DMS153 treated with DMSO at 0.1 percent for 48 hours (cell line): ENCODE data around the gene PARD3B.

Source experiments
- DNase-seq: peaks from one replicate; lab custom pipeline; 2025; ENCODE audit not compliant: unreplicated experiment; lab: John Stamatoyannopoulos, UW

Gene PARD3B

DNA sequence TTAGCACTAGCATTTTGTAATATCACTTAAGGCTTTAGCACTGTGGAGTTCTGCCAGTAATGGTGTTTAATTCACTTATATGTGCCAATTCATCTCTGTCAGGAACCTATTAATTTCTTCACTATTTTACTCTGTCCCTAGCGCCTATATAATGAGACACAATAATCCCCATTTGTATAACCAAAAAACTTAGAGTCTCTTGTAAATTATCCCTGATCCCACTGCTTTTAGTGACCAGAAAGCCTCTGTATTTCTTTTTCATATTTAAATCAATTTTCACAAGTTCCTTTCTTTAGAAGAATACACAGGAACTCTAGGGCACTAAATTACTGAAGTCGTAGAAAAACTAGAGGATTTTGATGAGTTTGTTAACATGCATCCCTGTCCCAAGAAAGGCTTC is 894.3 kb downstream of the PARD3B start:
- DNase-seq, result no peak

DNA sequence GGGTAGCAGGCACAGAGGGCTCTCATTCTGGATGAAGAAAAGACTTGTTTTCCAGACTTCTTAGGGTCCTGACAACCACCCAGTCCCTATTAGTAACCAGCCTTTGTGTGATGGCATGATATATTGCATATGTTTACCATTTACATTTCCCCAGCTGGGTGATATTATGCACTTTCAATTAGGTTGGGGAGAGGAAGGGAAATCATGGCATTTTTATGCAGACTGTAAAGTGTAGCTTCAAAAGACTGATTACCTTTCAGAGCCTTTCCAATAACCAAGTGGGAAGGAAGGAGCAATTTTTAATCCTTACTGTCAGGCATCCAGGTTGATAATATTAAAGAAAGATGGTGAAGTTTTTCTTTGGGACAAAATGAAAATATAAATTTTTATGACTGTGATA is 896.2 kb downstream of the PARD3B start:
- DNase-seq, result no peak

- no peak for DNase-seq
These were observed 902.9 kb downstream of the PARD3B start for GRCh38 chr2:205448189-205448588.

DNA sequence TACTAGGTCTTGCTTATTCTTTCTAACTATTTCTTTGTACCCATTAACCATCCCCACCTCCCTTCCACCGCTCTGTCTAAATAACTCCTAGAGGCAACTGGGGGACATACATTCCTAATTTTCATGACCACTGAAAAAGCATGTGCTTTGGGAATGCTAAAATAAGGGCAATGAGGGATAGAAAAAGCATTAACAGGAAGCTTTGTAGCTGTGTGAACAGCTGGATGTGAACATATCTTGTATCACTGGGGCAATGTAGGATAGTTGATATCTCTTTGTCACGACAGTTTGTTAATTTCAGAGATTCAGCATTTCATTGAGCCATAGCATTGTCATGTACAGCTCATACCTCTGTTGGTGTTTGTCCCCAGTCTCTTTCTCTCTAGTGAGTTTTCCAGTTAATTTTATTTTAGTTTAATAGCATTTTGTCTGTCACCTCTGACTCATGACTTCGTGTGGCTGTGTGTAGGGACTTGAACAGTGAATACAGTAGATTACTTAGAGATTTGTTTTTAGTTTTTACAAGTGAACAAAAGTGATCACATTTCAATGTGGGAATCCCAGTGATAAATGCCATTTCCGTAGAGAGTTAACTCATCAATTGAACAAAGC is 906.7 kb downstream of the PARD3B start:
- DNase-seq, result no peak

GRCh38 chr2:205453202-205453601 is 907.9 kb downstream of the PARD3B start:
- DNase-seq, result no peak

- no peak for DNase-seq
These were observed 911.4 kb downstream of the PARD3B start for GRCh38 chr2:205456682-205457081.

DNA sequence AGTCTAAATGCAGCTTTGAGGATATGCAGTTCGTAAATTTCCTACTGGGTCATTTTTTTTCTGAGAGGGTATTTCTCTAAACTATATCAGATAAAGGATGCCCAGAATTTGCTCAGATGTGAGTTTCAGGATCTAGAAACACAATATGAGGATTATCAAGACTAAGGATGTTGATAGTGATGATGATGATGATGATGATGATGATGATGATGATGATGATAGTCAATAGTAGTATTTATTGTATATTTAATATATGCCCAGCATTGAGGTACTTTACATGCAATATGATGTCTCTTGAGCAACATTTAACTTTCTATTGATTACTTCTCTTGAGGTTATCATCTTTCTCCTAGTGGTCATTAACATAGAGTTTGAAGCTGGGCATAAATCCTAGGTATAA is 914.9 kb downstream of the PARD3B start:
- DNase-seq, result no peak

DNA sequence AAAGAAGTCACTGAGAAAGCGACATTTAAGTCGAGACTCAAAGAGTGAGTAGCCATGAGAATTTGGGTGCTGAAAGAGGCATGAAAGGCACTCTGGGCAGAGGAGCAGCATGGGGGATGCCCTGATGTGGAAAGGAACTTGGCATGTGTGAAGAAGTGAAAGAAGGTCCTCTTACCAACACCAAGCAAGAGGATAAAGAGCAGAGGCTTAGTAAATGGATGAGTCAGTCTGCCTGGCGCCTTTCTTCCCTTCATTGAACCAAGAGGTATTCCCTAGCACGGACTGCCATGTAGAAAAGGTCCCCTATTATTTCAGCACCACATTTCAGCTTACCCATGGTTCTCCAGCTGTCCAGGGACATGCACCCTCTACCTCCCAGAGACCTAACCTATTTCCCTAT is 915.9 kb downstream of the PARD3B start:
- DNase-seq, result no peak

DNA sequence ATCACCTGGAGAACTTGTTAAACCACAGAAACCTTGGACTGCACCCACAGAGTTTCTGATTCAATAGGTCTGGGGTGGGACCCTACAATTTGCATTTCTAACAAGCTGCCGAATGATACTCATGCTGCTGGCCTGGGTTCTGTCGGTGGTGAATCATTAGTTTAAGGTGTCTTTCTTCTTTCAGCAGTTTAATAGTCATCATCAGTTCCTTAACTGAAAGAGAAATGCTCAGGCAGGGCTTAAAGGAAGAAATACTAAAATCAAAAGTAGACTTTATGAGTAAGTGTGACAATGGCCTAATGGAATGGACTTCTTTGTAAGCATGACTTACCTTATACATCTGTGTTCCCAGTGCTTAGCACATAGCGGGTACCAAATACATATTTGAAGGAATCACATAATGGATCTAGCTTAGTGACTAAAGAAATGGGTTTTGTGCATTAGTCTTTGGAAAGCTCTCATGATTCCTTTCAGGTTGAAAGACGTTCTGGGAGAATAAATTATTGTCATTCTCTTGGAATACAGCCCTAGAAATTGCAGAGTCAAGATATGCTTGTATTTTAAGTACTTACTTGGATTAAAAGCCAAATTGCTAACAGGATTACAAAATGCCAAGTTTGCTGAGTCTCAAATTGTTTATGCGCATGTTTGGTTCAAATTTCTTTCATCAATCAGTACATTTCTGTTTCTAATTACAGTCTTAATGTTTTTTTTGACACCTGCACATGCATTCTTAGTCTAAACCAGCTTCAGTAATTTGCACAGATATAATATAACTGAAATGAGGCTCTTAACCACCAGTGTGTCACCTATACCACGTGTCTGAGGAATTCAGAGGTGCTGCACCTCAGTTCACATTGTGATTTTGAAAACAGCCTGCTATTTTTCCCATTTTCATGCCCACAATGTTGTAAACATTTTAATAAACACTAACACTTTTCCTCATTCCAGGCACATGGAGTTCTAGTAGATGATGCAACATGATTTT is 916.7 kb downstream of the PARD3B start:
- no peak for DNase-seq

- no peak for DNase-seq
These were observed 917.5 kb downstream of the PARD3B start for GRCh38 chr2:205462681-205463345.

- no peak for DNase-seq
These were observed 918.3 kb downstream of the PARD3B start for GRCh38 chr2:205463466-205464025.

DNA sequence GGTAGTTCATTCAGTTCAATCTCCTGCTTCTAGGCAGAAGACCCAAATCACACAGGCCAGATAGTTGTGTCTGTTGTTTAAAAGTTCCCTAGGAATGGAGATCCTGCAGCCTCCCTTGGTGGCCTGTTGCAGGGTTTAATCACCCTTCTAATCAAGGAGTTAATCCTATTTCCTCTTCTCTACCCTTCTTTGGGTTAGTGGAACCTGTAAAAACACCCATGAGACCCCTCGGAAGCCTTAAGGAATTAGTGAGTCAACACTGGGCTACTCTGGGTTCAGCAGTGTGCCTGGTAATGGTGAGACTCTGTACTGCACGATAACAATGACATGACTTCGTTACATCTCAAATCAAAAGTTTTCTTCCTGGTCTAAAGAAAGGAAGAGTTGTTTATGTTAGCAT is 919.4 kb downstream of the PARD3B start:
- DNase-seq, result no peak

- DNase-seq, result no peak
These were observed 920.5 kb downstream of the PARD3B start for GRCh38 chr2:205465791-205466190.

DNA sequence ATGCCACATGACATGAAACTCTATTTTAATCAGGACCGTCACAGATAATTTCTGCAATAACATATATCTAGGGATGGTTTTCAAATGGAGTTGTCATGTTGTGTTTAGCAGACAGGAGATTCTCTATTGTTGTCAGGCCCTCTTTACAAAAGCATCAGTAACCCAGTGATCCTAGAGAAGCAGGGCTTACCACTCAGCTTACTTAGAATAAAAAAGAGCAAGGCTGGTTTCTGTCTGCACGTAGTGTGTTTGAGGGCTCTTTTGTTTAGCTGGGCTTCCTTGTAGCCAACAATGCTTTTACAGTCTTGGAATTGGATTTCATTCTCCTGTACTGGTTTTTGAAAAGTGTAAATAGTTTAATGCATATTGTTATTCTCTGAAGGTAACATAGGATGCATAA is 926.5 kb downstream of the PARD3B start:
- DNase-seq, result no peak

DNA sequence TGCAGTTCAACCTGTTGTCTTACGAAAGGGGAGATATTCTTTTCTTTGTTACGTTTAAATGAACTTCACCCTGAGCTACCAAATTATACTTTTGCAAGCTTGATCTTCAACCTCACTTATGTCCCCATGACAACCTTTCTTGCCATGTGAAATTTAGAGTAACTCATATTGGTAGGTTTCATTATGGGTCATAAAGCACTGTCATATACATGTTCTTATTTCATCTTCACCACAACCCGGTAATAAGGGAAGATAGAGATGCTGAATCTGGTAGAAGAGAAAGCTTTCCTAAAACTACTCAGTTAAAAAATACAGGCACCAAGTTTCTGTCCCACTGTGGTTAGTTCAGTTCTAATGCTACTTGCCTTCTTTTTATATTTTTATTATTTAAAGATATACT is 928.5 kb downstream of the PARD3B start:
- DNase-seq, result no peak

DNA sequence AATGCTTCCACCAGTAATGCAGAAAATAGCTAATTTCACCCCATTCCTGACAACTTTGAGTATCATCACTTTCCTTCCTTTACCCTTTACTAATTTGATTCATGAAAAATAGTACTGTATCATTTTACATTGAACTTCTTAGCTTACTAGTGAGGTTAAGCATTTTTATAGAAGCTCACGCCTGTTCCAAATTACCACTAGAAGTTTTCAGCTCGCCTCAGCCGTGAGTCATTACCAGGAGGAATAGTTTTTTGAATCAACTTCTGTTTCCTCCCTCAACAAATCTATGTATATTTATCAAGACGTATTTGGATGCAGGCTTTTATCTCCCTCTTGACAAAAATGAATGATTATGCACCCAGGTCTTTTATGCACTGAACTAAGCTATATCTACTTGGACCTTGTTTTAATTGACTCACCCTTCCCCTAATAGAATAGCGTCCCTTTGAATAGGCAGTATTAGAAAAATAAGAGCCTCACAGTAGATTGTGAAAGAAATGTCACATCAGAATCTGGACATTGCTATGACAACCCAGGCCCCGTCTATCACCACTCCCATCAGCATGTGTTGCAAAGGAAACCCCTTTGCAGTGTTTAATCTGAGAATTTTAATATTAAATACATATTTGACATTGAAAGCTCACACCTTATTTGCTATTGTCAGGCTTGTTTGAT is 929.6 kb downstream of the PARD3B start:
- no peak for DNase-seq

DNA sequence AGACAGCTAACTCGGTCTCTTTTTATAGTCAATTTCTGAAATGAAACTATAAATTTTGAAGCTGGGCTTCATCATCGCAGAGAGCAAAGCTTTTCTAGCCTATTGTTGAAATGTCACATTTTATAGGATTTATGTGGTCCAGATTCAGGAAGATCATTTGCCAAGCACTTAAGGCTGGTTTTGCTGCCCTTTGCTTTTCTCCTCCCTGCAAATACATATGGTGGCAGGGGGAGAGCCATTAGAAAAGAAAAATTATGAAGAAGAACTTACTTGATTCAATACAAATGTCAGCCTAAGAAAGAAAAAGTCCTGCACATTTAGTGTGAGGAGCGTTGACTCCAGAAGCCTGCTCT is 930.1 kb downstream of the PARD3B start:
- DNase-seq, result no peak

DNA sequence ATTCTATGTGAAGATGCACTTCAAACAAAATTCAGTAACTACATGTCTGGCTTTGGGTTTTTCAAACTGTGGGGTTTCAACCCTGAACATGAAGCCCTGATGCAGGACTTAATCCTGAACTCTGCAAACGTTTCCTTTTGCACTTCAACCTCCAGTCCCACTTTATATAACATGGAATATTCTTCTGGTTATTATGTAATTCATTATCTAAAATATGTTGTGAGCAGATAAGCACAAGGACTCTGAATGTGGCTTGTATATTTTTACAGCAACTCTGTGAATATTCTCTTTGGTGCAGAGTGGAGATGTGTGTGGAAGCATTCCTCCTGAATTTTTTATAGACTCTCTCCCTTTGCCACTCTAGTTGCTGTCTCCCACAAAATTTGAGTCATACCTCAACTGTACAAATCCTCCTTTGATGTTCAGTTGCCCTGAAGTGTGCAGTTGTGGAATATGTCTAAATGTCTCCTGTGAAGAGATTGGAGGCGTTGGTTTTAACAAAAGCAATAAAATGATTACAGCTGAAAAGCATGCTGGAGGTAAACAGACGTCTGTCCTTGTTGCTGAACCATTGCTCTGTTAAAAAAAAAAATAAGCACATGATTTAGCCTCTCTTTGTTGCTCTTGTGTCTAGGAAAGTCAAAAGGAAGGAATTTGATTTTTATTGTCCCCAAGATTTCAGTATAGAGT is 931.9 kb downstream of the PARD3B start:
- no peak for DNase-seq

- DNase-seq, result no peak
These were observed 936.6 kb downstream of the PARD3B start for GRCh38 chr2:205481861-205482260.

GRCh38 chr2:205482399-205483081 is 937.3 kb downstream of the PARD3B start:
- no peak for DNase-seq
